GM18951 (cell line): ENCODE data around the gene KLHL35.
A peak's percentile ranks its signal among the peaks of the same experiment; 100 is the strongest.
"Not testable (repeated sequence)": the region's sequence is repeated elsewhere in the genome, so short reads cannot be mapped to it uniquely, and the experiment has no call there.

Source experiments
- POLR2A ChIP-seq: IDR thresholded peaks from 4 replicates; pipeline ENCODE4 v1.6.1; 2011; ENCODE audit warnings: mild to moderate bottlenecking; ENCODE audit not compliant: insufficient read length, insufficient read depth; ENCODE audit errors: extremely low read depth
- in situ Hi-C: fragments of 300-500 bp; cut with MboI; formaldehyde crosslinking; loops from one replicate; pipeline ENCODE4 v1.12.0; 2022; ENCODE audit warnings: low sequenced_read_pairs, mixed read lengths, inconsistent platforms; ENCODE audit not compliant: unreplicated experiment

The KLHL35 gene

GRCh38 chr11:75420224-75421034 is 12.6 kb downstream of the KLHL35 start:
- no peak for TF ChIP-seq POLR2A
- in situ Hi-C loops, result no loop called here

- in situ Hi-C loops, result no loop called here
- no peak for TF ChIP-seq POLR2A
Observed at GRCh38 chr11:75413864-75414263, 19.1 kb downstream of the KLHL35 start.

- in situ Hi-C loops, result not testable (repeated sequence)
Observed at GRCh38 chr11:75413146-75413545, 19.9 kb downstream of the KLHL35 start.

- in situ Hi-C loops, result not testable (repeated sequence)
Observed at GRCh38 chr11:75409971-75410370, 23.0 kb downstream of the KLHL35 start.

- TF ChIP-seq POLR2A, result no peak
- in situ Hi-C loops, result no loop called here
Observed at GRCh38 chr11:75408957-75409219, 24.1 kb downstream of the KLHL35 start.

GRCh38 chr11:75406338-75406777 is 26.6 kb downstream of the KLHL35 start:
- in situ Hi-C loops, result no loop called here
- TF ChIP-seq POLR2A, result no peak

GRCh38 chr11:75403983-75404658 is 28.9 kb downstream of the KLHL35 start:
- no peak for TF ChIP-seq POLR2A
- in situ Hi-C loops, result no loop called here

- in situ Hi-C loops, result no loop called here
- no peak for TF ChIP-seq POLR2A
Observed at GRCh38 chr11:75403037-75403436, 30.0 kb downstream of the KLHL35 start.

- TF ChIP-seq POLR2A, result no peak
- in situ Hi-C loops, result no loop called here
Observed at GRCh38 chr11:75402002-75402773, 30.8 kb downstream of the KLHL35 start.

GRCh38 chr11:75400146-75400865 is 32.7 kb downstream of the KLHL35 start:
- in situ Hi-C loops, result no loop called here
- TF ChIP-seq POLR2A, result no peak

- in situ Hi-C loops, result no loop called here
- peak; percentile 98 for TF ChIP-seq POLR2A
Observed at GRCh38 chr11:75399344-75400145, 33.5 kb downstream of the KLHL35 start, which contains the start of gene RPS3. Gene RPS3 (plus strand): TSS chr11:75399518. CDS start chr11:75399548, 30 bp downstream.

GRCh38 chr11:75398906-75399305 is 34.1 kb downstream of the KLHL35 start:
- TF ChIP-seq POLR2A, result no peak
- in situ Hi-C loops, result no loop called here

GRCh38 chr11:75394085-75394840 is 38.7 kb downstream of the KLHL35 start:
- in situ Hi-C loops, result no loop called here
- no peak for TF ChIP-seq POLR2A
